Glomerular visceral epithelial cell (primary cell): ENCODE results near the gene C16orf89.
"Not testable (repeated sequence)": the region's sequence is repeated elsewhere in the genome, so short reads cannot be mapped to it uniquely, and the experiment has no call there.

Experiments used
- DNase-seq: peaks from one replicate; pipeline ENCODE4 v3.0.0-alpha.2; 2016; ENCODE audit errors: extremely low spot score

Gene C16orf89, protein sequence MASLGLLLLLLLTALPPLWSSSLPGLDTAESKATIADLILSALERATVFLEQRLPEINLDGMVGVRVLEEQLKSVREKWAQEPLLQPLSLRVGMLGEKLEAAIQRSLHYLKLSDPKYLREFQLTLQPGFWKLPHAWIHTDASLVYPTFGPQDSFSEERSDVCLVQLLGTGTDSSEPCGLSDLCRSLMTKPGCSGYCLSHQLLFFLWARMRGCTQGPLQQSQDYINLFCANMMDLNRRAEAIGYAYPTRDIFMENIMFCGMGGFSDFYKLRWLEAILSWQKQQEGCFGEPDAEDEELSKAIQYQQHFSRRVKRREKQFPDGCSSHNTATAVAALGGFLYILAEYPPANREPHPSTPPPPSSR

DNA sequence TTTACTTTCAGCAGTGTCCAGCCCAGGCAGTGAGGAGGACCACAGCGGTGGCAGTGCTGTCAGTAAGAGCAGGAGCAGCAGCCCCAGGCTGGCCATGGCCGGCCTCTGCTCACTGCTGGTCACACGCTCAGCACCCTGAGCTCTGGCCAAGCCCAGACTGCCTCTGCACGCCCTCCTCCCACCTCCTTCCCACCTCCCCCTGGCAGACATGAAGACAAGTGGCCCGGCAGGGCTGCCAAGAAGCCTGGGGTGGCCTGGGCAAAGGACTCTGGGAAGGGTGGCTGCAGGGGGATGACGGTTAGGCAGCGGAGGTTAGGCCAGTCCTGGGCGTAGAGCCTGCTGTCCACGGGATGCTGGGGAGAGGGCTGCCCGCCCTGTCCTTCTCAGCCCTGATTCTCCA lies at the start of gene C16orf89:
Gene C16orf89 (minus strand): TSS at position 144 of the 400 bp plus-strand sequence. CDS start 48 bp downstream, at position 96.
- DNase-seq, result no peak

DNA sequence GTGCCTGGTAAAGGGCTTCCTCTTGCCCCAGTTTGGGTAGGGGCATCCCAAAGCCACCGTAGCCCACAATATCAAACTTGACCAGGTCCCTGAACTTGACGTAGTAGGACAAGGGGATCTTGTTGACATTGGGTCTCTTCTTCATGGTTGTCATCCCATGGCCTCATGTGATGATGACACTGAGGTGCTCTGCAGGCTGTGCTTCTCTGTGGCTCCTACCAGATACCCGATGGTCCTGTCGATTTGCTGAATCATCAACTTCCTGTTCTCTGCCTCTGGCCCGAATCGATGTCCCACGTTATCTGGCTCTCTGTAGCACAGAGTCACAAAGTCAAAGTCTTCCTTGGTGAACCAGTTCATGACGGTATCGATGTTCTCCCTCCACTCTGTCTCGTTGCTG lies 45.2 kb upstream of the C16orf89 start:
- not testable (repeated sequence) for DNase-seq

- no peak for DNase-seq
Observed at GRCh38 chr16:5108505-5109158, 42.9 kb upstream of the C16orf89 start.

GRCh38 chr16:5105039-5105438 lies 39.3 kb upstream of the C16orf89 start:
- DNase-seq, result not testable (repeated sequence)

GRCh38 chr16:5103296-5104032 lies 37.7 kb upstream of the C16orf89 start:
- DNase-seq, result not testable (repeated sequence)

DNA sequence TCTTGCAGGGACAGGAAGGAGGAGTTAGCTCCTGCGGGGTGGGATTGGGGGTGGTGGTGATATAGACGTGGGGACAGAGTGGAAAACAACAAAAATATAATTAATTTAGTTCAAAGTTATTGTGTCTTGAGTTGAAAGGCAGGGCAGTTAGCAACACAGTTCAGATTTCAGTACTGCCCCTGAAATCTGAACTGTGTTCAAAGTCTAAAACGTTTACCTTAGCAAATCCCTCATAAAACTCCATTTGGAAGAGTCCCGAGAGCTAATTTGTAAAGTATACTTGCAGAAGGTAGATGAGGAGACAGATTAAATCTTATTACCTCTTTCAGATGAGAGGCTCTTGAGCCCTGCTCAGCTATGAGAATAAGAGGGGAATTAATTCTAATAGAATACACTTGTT lies 33.4 kb upstream of the C16orf89 start:
- not testable (repeated sequence) for DNase-seq

GRCh38 chr16:5098221-5099159 lies 32.7 kb upstream of the C16orf89 start:
- peak; percentile 55 for DNase-seq

DNA sequence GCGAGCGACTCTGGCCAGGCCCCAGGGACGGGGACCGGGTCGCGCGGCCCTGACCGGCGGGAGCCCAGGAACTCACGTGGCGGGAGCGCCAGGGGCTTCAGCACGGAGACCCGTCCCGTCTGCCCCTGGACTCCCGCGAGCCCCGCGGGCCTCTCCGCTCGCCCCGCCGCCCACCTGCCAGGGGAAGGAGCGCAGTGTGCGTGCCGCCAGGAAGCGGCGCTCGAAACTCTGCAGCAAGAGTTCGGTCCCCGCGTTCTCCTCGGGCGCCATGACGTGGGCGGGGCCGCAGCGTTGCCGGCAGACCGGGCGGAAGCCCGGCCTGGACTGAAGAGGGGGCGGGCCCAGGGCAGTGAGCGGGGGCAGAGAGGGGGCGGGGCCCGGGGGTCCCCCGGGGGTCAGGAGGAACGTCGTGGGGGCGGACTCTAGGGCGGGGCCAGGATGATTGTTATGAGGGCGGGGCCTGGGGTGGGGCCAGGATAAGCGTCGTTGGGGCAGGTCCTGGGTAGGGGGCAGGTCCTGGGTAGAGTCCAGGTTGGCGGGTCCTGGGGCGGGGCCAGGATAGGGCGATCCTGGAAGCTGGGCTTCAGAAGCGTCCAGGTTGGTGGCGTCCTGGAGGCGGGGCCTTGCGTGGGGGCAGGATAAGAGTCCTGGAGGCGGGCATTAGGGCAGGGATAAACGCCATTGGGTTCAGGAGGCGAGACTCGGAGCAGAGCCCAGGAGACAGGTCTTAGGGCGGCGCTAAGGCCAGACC lies 31.9 kb upstream of the C16orf89 start, which contains the start of gene EEF2KMT:
Gene EEF2KMT (minus strand): TSS at position 326 of the 751 bp plus-strand sequence. CDS start 56 bp downstream, at position 270.
- peak; percentile 99 for DNase-seq

DNA sequence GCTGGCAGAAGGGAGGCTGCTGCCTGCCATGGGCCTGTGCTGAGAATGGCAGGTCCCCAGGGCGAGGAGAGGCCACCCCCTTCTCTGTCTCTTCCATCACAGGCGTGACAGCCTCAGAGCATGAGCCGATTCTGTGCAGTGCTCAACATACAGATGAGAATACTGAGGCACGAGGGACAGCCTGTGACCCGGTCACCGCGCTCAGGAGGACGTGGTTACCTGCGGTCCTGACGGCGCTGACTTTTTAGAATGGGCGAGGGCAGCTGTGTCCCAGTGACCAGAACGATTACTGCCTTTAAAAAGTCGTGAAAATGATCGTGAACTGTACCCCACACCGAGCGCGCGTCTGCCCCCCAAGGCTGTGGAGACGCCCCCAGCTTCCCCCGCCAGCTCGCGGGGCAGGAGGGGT lies 31.3 kb upstream of the C16orf89 start:
- peak; percentile 12 for DNase-seq

GRCh38 chr16:5096437-5097060 lies 30.8 kb upstream of the C16orf89 start:
- DNase-seq, result not testable (repeated sequence)

- DNase-seq, result not testable (repeated sequence)
Observed at GRCh38 chr16:5095145-5095830, 29.5 kb upstream of the C16orf89 start.

DNA sequence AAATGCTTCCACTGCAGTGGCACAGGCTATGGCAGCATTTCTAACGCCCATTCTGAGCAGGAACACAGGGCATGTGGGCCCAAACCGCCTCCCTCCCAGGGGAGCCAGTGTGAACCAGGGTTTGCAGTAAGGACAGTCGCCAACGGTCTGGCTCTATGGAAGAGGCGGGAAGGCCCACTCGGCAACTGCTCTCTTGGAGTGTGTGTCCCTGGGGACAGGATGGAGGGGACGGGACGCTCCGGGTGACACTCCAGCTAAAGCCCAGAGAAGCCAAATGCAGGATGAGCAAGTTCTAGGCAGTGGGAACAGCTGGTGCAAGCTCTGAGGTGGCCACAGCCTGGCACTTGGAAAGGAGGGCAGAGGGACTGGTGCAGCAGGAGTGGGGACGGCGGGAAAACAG lies 28.0 kb upstream of the C16orf89 start:
- not testable (repeated sequence) for DNase-seq

- DNase-seq, result not testable (repeated sequence)
Observed at GRCh38 chr16:5093081-5093480, 27.3 kb upstream of the C16orf89 start.

DNA sequence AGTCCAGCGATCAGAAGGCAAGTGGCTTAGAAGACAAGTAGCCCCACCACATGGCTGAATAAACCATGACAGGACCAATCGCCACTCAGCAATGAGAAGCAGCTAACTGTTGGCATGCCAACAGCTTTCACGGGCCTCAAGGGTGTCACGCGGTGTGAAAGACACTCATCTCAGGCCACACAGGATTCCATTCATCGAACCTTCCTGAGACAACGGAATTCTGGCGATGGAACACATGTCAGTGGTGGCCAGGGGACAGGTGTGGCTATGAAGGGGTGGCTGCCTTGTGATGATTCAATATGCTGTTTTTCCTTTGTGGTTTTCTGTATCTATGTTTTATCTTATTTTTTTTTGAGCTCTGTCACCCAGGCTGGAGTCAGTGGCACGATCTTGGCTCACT lies 24.8 kb upstream of the C16orf89 start:
- DNase-seq, result not testable (repeated sequence)

DNA sequence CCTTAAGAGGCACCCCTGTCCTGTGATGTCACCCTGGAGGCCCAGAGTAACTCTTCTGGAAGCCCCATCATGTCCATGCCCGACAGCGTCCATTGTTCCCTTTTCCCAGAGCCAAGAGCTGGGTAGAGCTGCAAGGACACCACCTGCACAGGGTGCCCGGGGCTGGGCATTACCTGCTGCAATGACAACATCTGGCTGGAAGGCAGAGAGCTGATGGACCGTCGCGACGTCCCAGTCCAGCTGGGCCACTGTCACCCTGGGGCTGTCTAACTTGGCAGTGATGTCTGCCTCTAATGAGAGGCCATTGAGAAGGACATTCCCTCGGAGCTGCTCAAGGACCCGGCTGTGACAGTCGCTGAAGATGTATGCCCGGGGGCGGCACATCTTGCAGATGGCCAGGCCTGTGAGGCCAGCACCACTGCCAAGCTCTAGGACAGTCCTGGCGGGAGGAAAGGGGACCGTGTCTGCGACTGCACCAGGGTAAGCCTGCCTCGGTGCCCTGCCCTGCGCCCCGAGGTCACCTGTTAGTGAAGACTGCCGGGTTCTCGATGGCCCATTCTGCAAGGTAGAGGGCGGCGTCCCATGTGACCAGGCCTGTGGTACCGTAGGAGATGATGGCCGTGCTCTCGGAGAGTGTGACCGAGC lies 24.3 kb upstream of the C16orf89 start:
- not testable (repeated sequence) for DNase-seq

DNA sequence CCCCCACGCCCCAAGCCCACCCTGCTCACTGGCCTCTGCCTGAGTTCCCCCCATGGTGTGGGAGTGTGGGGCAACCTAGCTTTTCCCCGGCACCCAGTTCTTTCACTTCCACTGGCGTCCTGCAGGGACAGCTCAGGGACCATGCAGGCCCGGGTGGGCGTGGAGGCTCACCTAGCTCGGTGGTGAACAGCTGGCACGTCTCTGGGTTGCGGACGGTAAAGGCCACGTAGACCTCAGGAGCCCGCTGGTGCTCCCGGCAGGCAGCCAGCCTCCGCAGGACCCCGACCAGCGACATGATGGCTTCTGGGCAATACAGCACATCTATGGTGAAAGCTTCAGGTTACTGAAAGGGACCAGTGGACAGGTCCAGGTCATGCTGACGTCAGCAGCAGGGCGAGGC lies 23.2 kb upstream of the C16orf89 start:
- not testable (repeated sequence) for DNase-seq

DNA sequence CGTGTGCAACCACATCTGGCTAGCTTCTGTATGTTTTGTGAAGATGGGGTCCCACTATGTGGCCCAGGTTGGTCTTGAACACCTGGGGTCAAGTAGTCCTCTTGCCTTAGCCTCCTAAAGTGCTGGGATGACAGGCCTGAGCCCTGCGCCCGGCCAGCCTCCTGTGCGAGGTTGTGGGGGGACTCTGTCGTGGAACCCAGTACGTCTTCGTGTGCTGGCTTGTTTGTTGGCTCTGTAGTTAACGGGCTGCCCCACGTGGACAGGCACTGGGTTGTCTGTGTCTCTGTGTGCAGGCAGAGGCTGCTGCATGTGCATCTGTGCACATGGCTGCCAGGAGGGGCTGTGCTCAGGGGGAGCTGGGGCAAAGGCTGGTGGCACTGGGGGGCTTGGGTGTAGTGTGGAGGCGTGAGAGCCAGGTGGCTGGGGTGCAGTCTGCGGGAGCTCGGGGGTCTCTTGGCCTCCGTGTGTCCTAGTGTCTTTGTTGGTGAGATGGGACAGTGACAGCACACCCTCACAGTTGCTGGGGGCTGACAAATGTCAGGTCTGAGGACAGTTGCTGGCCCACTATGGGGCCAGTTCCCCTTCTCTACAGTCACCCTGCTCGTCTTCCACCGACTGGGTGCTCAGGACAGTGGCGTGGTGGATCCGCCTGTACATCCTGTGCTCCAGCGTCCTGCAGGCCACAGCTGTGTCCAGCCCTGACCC lies 22.5 kb upstream of the C16orf89 start:
- not testable (repeated sequence) for DNase-seq

DNA sequence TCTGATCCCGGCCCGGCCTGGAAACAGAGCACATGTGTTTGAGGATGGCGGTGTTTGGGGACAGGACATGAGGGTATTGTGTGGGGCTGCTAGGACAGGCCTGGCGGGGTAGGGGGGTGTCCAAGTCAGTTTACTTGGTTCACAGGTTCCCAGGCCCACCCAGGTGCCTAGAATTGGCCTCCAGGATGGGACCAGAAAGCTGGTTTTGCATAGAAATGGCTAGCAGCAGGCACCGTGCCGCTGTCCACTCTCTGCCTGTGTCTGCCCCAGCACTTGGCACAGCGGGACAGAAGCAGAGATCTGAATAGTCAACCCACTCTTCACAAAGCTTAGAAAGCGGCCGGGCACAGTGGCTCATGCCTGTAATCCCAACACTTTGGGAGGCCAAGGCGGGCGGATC lies 20.0 kb upstream of the C16orf89 start:
- DNase-seq, result not testable (repeated sequence)
